GF-D8 (cell line): ENCODE measurements around the gene AIG1.
A peak's percentile ranks its signal among the peaks of the same experiment; 100 is the strongest.
"Not testable (repeated sequence)": the region's sequence is repeated elsewhere in the genome, so short reads cannot be mapped to it uniquely, and the experiment has no call there.

Experiments
- DNase-seq: peaks from one replicate; lab custom pipeline; 2025; lab: John Stamatoyannopoulos, UW

AIG1 gene

GRCh38 chr6:143233554-143234285 lies 173.0 kb downstream of the AIG1 start:
- DNase-seq, result no peak

GRCh38 chr6:143234734-143235133 lies 174.0 kb downstream of the AIG1 start:
- DNase-seq, result no peak

- DNase-seq, result no peak
Observed at GRCh38 chr6:143236151-143236798, 175.6 kb downstream of the AIG1 start.

GRCh38 chr6:143238306-143238705 lies 177.6 kb downstream of the AIG1 start:
- DNase-seq, result no peak

- DNase-seq, result no peak
Observed at GRCh38 chr6:143241111-143241510, 180.4 kb downstream of the AIG1 start.

- DNase-seq, result no peak
Observed at GRCh38 chr6:143241911-143242310, 181.2 kb downstream of the AIG1 start.

- DNase-seq, result no peak
Observed at GRCh38 chr6:143243786-143244185, 183.1 kb downstream of the AIG1 start.

GRCh38 chr6:143245656-143246055 lies 185.0 kb downstream of the AIG1 start:
- DNase-seq, result no peak

- DNase-seq, result not testable (repeated sequence)
Observed at GRCh38 chr6:143246166-143246775, 185.6 kb downstream of the AIG1 start.

GRCh38 chr6:143247586-143247985 lies 186.9 kb downstream of the AIG1 start:
- no peak for DNase-seq

GRCh38 chr6:143248359-143248758 lies 187.7 kb downstream of the AIG1 start:
- DNase-seq, result no peak

GRCh38 chr6:143251288-143251687 lies 190.6 kb downstream of the AIG1 start:
- no peak for DNase-seq

GRCh38 chr6:143252961-143253360 lies 192.3 kb downstream of the AIG1 start:
- no peak for DNase-seq

GRCh38 chr6:143253586-143253985 lies 192.9 kb downstream of the AIG1 start:
- DNase-seq, result no peak

- peak; percentile 60 for DNase-seq
Observed at GRCh38 chr6:143258945-143259344, 198.3 kb downstream of the AIG1 start.

GRCh38 chr6:143260857-143261256 lies 200.2 kb downstream of the AIG1 start:
- no peak for DNase-seq

GRCh38 chr6:143261899-143262436 lies 201.3 kb downstream of the AIG1 start:
- no peak for DNase-seq

- DNase-seq, result no peak
Observed at GRCh38 chr6:143262859-143263258, 202.2 kb downstream of the AIG1 start.

- no peak for DNase-seq
Observed at GRCh38 chr6:143264379-143264778, 203.7 kb downstream of the AIG1 start.

GRCh38 chr6:143264986-143265764 lies 204.5 kb downstream of the AIG1 start:
- DNase-seq, result no peak

- DNase-seq, result no peak
Observed at GRCh38 chr6:143267760-143268159, 207.1 kb downstream of the AIG1 start.

GRCh38 chr6:143268439-143268838 lies 207.8 kb downstream of the AIG1 start:
- DNase-seq, result no peak
